ENCODE results near the gene ZNF787.
"Not testable (repeated sequence)": the region's sequence is repeated elsewhere in the genome, so short reads cannot be mapped to it uniquely, and the experiment has no call there.

ZNF787 gene

DNA sequence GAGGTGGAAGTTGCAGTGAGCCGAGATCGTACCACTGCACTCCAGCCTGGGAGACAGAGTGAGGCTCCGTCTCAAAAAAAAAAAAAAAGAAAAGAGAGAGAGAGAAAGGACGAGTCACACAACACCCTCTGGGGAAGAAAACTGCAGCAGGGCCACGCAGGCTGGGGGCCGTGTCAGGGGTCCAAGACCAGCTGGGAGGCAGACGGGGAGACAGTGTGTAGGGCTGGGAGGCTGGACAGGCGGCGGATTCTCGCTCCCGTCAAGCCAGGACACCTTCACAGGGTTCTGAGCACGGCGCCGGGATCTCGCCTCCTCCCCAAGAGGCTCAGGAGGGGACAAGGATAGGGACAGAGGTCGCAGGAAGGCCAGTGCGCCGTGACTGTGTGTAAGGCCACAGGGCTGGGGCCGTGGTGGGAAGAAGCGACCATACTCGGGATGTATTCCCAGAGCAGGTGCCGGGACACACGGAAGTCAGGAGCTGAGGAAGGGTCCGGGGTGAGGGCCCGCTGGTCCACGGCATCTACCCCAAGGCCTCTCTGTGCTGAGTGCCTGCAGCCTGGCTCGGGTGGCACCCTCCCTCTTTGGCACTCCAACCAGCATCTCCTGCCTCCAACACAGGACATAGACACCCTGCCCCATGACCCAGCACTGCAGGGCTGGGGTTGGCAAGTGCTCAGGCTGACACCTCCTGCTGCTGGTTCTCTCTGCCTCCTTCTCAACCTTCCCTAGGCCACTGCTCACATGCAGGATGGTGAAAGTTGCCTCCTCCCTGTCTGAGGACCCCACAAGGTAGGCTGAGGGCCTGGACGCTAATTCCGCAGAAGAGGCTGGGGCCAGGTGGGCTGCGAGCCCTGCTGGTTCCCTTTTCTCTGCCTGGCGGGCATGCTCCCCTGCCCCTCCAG, 21.2 kb downstream of the ZNF787 start:
- no peaks in the 10 kb centered on the region for H3K9me3 ChIP-seq (ENCODE audit: control insufficient read depth, low read depth, low read length)
- no peaks in the 10 kb centered on the region for H3K4me1 ChIP-seq (ENCODE audit: control insufficient read depth, low read depth, low read length)
- H3K36me3 ChIP-seq (ENCODE audit: control insufficient read depth, low read depth, low read length): peaks cover 28% of the 10 kb centered on the region
- no peaks in the 10 kb centered on the region for H3K27me3 ChIP-seq (ENCODE audit: control insufficient read depth, insufficient read depth, low read length)
- H3K4me3 ChIP-seq (ENCODE audit: low read length): no peak overlapping the region
- H3K9ac ChIP-seq (ENCODE audit: low read length): no peak overlapping the region
- no peak overlapping the region for H3K27ac ChIP-seq (ENCODE audit: low read length)

GRCh38 chr19:56098731-56099568, 22.1 kb downstream of the ZNF787 start:
- Histone ChIP-seq H3K27me3 (ENCODE audit: control insufficient read depth, insufficient read depth, low read length) (no peaks in the 10 kb centered on the region), H3K4me1 (ENCODE audit: control insufficient read depth, low read depth, low read length) (no peaks in the 10 kb centered on the region), H3K27ac (ENCODE audit: low read length) (no peak overlapping the region), H3K9me3 (ENCODE audit: control insufficient read depth, low read depth, low read length) (no peaks in the 10 kb centered on the region), H3K36me3 (ENCODE audit: control insufficient read depth, low read depth, low read length) (peaks cover 28% of the 10 kb centered on the region), H3K4me3 (ENCODE audit: low read length) (no peak overlapping the region), H3K9ac (ENCODE audit: low read length) (no peak overlapping the region)

DNA sequence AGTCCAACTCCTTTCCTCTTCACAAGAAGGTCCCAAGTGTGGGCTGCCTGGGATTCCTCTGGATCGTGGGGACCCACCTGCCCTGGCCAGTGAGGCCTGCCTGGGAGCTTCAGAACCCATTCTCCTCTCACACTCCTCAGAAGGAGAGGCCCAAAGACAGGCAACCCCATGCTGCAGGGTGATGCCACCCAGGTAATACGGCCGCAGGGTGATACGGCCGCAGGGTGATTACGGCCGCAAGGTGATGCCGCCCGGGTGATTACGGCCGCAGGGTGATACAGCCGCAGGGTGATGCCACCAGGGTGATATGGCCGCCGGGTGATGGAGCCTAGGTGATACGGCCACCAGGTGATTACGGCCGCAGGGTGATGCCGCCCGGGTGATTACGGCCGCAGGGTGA, 22.9 kb downstream of the ZNF787 start:
- not testable (repeated sequence) for H3K9me3 ChIP-seq (ENCODE audit: control insufficient read depth, low read depth, low read length); H3K4me3 ChIP-seq (ENCODE audit: low read length); H3K27ac ChIP-seq (ENCODE audit: low read length); H3K27me3 ChIP-seq (ENCODE audit: control insufficient read depth, insufficient read depth, low read length); H3K4me1 ChIP-seq (ENCODE audit: control insufficient read depth, low read depth, low read length); H3K9ac ChIP-seq (ENCODE audit: low read length)
- peaks cover 32% of the 10 kb centered on the region for H3K36me3 ChIP-seq (ENCODE audit: control insufficient read depth, low read depth, low read length)

DNA sequence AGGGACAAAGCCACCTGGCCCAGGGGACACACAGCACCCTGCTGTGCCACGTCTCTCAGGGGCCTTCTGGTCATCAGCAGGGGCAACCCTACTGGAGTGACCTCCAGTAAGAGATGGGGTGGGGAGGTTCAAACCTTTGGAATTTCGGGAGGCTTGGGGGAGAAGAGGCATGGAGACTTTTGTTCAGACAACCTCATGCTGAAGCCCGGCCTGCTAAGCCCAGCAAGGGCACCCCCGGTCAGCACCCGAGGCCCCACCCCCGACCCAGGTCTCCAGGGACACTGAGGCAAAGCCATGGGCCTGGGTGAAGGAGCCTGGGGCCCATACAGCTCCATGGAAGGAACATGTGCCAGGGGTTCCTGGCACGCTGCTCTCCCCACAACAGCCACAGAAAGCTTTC, 23.3 kb downstream of the ZNF787 start:
- Histone ChIP-seq H3K36me3 (ENCODE audit: control insufficient read depth, low read depth, low read length) (peaks cover 33% of the 10 kb centered on the region), H3K27ac (ENCODE audit: low read length) (no peak overlapping the region), H3K9me3 (ENCODE audit: control insufficient read depth, low read depth, low read length) (no peaks in the 10 kb centered on the region), H3K27me3 (ENCODE audit: control insufficient read depth, insufficient read depth, low read length) (no peaks in the 10 kb centered on the region), H3K9ac (ENCODE audit: low read length) (no peak overlapping the region), H3K4me3 (ENCODE audit: low read length) (no peak overlapping the region), H3K4me1 (ENCODE audit: control insufficient read depth, low read depth, low read length) (no peaks in the 10 kb centered on the region)

DNA sequence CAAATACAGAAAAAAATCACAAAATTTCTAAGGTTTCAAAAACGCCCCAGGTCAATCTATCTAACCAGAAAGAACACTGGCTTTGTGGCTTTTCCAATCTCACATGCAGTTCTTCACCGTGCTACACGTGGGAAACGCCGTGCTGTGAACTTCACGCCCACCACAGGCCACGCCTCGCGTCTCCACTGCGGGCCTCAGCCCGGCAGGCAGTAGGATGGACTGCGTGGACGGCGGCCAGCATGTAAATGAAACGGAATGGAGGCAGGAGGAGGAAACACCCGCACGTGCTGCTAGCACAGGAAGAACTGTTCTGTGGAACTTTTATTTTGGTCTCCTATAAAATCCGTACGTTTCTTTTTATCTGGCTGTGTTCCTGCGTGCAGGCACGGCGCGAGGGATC, 23.8 kb downstream of the ZNF787 start:
- Histone ChIP-seq H3K9me3 (ENCODE audit: control insufficient read depth, low read depth, low read length) (no peaks in the 10 kb centered on the region), H3K36me3 (ENCODE audit: control insufficient read depth, low read depth, low read length) (peaks cover 32% of the 10 kb centered on the region), H3K27me3 (ENCODE audit: control insufficient read depth, insufficient read depth, low read length) (no peaks in the 10 kb centered on the region), H3K9ac (ENCODE audit: low read length) (no peak overlapping the region), H3K4me3 (ENCODE audit: low read length) (no peak overlapping the region), H3K4me1 (ENCODE audit: control insufficient read depth, low read depth, low read length) (no peaks in the 10 kb centered on the region), H3K27ac (ENCODE audit: low read length) (no peak overlapping the region)

- no peak overlapping the region for H3K9ac ChIP-seq (ENCODE audit: low read length)
These were observed 24.4 kb downstream of the ZNF787 start for GRCh38 chr19:56096665-56097064.

DNA sequence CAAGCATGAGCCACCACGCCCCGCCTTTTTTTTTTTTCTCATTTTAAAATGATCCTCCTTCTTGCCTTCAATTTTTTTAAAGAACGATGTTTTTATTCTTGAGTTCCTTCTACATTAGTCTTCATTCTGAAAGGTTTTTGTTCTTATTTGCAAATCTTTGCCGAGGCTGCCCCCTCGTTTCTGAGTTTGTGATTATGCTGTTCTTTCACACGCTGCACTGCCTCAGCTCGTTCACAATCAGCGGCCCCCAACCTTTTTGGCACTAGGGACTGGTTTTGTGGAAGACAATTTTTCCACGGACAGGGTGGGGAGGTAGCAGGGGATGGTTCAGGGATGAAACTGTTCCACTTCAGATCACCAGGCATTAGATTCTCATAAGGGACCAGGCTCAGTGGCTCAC, 26.6 kb downstream of the ZNF787 start:
- Histone ChIP-seq H3K9ac (ENCODE audit: low read length) (no peak overlapping the region), H3K4me3 (ENCODE audit: low read length) (no peak overlapping the region), H3K4me1 (ENCODE audit: control insufficient read depth, low read depth, low read length) (no peaks in the 10 kb centered on the region), H3K36me3 (ENCODE audit: control insufficient read depth, low read depth, low read length) (peaks cover 14% of the 10 kb centered on the region), H3K9me3 (ENCODE audit: control insufficient read depth, low read depth, low read length) (no peaks in the 10 kb centered on the region), H3K27me3 (ENCODE audit: control insufficient read depth, insufficient read depth, low read length) (no peaks in the 10 kb centered on the region), H3K27ac (ENCODE audit: low read length) (no peak overlapping the region)

More at GRCh38 chr19:56096665-56097064, 24.4 kb downstream of the ZNF787 start:
- Histone ChIP-seq H3K27ac (ENCODE audit: low read length) (no peak overlapping the region), H3K36me3 (ENCODE audit: control insufficient read depth, low read depth, low read length) (peaks cover 26% of the 10 kb centered on the region), H3K4me3 (ENCODE audit: low read length) (no peak overlapping the region), H3K4me1 (ENCODE audit: control insufficient read depth, low read depth, low read length) (no peaks in the 10 kb centered on the region), H3K27me3 (ENCODE audit: control insufficient read depth, insufficient read depth, low read length) (no peaks in the 10 kb centered on the region), H3K9me3 (ENCODE audit: control insufficient read depth, low read depth, low read length) (no peaks in the 10 kb centered on the region)

DNA sequence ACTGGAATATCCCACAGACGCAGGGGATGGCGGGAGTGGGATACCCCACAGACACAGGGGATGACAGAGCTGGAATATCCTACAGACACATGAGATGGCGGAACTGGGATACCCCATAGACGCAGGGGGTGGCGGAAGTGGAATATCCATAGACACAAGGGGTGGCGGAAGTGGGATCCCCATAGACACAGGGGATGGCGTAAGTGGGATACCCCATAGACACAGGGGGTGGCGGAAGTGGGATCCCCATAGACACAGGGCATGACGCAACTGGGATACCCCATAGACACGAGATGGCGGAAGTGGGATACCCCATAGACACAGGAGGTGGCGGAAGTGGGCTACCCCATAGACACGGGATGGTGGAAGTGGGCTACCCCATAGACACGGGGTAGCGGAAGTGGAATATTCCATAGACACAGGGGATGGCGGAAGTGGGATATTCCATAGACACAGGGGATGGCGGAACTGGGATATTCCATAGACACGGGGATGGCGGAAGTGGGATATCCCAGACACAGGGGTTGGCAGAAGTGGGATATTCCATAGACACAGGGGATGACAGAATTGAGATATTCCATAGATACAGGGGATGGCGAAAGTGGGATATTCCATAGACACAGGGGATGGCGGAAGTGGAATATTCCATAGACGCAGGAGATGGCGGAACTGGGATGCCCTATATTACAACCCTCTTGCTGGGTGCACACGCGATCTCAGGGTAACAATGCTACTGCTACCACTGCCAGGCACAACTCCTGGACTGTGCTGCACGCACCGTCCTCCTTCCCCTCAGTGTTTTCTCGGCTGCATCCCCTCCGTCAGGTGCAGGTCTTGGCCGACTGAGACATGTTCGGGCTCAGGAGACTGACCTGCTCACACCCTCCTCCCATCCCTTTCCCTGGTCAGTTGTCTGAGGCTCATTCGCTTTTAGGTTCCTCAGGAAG, 28.1 kb downstream of the ZNF787 start:
- peaks cover 15% of the 10 kb centered on the region for H3K36me3 ChIP-seq (ENCODE audit: control insufficient read depth, low read depth, low read length)
- H3K9me3 ChIP-seq (ENCODE audit: control insufficient read depth, low read depth, low read length): no peaks in the 10 kb centered on the region
- H3K27me3 ChIP-seq (ENCODE audit: control insufficient read depth, insufficient read depth, low read length): no peaks in the 10 kb centered on the region
- H3K4me3 ChIP-seq (ENCODE audit: low read length): no peak overlapping the region
- no peak overlapping the region for H3K9ac ChIP-seq (ENCODE audit: low read length)
- H3K4me1 ChIP-seq (ENCODE audit: control insufficient read depth, low read depth, low read length): no peaks in the 10 kb centered on the region
- H3K27ac ChIP-seq (ENCODE audit: low read length): no peak overlapping the region

DNA sequence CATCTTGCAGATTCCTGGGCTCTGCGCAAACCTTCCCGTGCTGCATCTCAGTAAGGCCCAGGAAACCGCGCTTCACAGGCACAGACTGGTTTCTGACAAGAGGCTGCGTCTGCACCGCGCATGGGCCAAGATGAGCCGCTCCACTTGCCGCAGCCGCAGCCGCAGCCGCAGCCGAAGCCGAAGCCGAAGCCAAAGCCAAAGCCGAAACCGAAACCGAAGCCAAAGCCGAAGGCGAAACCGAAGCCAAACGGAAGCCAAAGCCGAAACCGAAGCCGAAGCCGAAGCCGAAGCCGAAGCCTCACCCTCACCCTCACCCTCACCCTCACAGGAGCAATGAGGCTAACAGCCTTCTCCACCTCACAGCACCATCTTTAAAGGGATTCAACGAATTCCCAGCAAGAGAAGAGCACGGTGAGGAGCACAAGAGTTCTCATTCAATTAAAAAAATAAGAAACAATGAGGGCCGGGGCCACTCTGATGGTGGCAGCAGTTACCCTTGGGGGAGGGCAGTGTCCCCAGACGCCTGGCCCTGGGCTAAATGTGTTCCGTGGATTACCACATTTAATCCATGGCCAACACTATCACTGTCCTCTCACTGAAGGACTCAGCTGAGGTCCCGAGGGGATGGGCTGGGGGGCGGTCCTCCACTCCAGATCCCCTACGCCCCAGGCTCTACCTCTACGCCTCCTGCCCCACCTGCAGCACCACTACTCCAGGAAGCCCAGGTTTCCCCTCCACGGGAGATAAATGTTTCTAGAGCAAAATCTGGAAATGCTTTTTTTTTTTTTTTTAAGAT, 29.1 kb downstream of the ZNF787 start:
- no peak overlapping the region for H3K9ac ChIP-seq (ENCODE audit: low read length)
- peaks cover 15% of the 10 kb centered on the region for H3K36me3 ChIP-seq (ENCODE audit: control insufficient read depth, low read depth, low read length)
- H3K27ac ChIP-seq (ENCODE audit: low read length): no peak overlapping the region
- no peaks in the 10 kb centered on the region for H3K27me3 ChIP-seq (ENCODE audit: control insufficient read depth, insufficient read depth, low read length)
- no peak overlapping the region for H3K4me3 ChIP-seq (ENCODE audit: low read length)
- H3K9me3 ChIP-seq (ENCODE audit: control insufficient read depth, low read depth, low read length): no peaks in the 10 kb centered on the region
- H3K4me1 ChIP-seq (ENCODE audit: control insufficient read depth, low read depth, low read length): no peaks in the 10 kb centered on the region

GRCh38 chr19:56091066-56091490, 30.0 kb downstream of the ZNF787 start:
- Histone ChIP-seq H3K27ac (ENCODE audit: low read length) (no peak overlapping the region), H3K9ac (ENCODE audit: low read length) (no peak overlapping the region), H3K36me3 (ENCODE audit: control insufficient read depth, low read depth, low read length) (peaks cover 15% of the 10 kb centered on the region), H3K4me1 (ENCODE audit: control insufficient read depth, low read depth, low read length) (no peaks in the 10 kb centered on the region), H3K27me3 (ENCODE audit: control insufficient read depth, insufficient read depth, low read length) (no peaks in the 10 kb centered on the region), H3K4me3 (ENCODE audit: low read length) (no peak overlapping the region), H3K9me3 (ENCODE audit: control insufficient read depth, low read depth, low read length) (no peaks in the 10 kb centered on the region)

All from iPS-18a (cell line).